T-helper 1 cell treated with Interleukin-12 subunit alpha and Interleukin-12 subunit beta and Interleukin-4 antibody, amounts not matched to agents 30 μg/mL and 1 μg/mL, for 36 hours (primary cell): ENCODE data around the gene BAG1.

Experiments
- H3K27ac Mint-ChIP-seq: one replicate; pipeline ENCODE4 v1.8.0; 2021; ENCODE audit warnings: mild to moderate bottlenecking, mixed read lengths
- H3K27me3 Mint-ChIP-seq: one replicate; pipeline ENCODE4 v1.8.0; 2021; ENCODE audit warnings: low read depth, mixed read lengths
- H3K36me3 Mint-ChIP-seq: one replicate; pipeline ENCODE4 v1.8.0; 2021; ENCODE audit warnings: low read depth, mixed read lengths
- H3K4me1 Mint-ChIP-seq: one replicate; pipeline ENCODE4 v1.8.0; 2021; ENCODE audit warnings: low read depth, mixed read lengths
- H3K4me3 Mint-ChIP-seq: one replicate; pipeline ENCODE4 v1.8.0; 2021; ENCODE audit warnings: mild to moderate bottlenecking, moderate library complexity, mixed read lengths
- H3K9me3 Mint-ChIP-seq: one replicate; pipeline ENCODE4 v1.8.0; 2021; ENCODE audit warnings: mixed read lengths

The BAG1 gene

DNA sequence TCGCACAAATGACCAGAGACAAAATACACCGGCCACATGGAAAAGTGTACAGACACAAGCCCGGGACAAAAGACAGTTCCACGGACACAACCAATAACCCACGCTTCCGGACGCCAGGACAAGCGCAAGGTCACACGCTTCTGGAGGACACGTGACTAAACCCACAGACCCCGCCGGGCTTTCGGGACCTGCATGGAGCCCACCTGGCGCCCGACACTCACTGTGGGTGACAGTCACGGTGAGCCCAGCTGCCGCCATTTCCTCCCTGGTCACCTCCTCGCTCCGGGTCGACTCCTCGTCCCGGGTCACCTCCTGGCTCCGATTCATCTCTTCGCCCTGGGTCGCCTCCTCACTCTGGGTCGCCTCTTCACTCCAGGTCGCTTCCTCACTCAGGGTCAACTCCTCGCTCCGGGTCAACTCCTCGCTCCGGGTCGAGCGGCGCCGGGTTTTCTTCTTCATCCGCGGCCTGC is 470 bp downstream of the BAG1 start:
- Mint-ChIP-seq H3K27ac (peak overlapping the region; percentile 94), H3K4me1 (peaks cover 49% of the 10 kb centered on the region), H3K27me3 (no peaks in the 10 kb centered on the region), H3K36me3 (peaks cover 50% of the 10 kb centered on the region), H3K4me3 (peak overlapping the region; percentile 97), H3K9me3 (no peaks in the 10 kb centered on the region)

GRCh38 chr9:33263131-33264002 is 1.1 kb downstream of the BAG1 start:
- H3K27ac Mint-ChIP-seq: peak overlapping the region; percentile 94
- peaks cover 48% of the 10 kb centered on the region for H3K4me1 Mint-ChIP-seq
- H3K4me3 Mint-ChIP-seq: peak overlapping the region; percentile 97
- no peaks in the 10 kb centered on the region for H3K9me3 Mint-ChIP-seq
- H3K27me3 Mint-ChIP-seq: no peaks in the 10 kb centered on the region
- peaks cover 54% of the 10 kb centered on the region for H3K36me3 Mint-ChIP-seq

DNA sequence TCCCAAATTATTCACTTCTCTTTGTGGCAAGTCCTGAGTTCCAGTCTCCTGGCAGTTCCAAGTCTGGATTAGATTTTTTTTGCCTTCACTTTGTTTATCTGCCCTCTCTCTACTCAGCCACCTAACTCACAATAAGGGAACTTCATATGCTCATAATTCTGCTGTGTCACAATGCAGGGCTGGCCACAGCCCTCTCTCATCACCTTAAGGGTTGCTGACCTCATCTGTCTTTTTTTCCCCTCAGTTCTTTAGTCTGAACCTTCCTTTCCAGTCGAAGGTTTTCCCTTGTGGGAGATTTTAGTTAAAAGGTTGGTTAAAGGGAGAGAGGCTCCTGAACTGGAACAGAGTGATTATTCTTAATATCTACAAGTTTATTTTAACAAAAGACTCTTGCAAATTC is 4.1 kb downstream of the BAG1 start:
- H3K9me3 Mint-ChIP-seq: no peaks in the 10 kb centered on the region
- no peak overlapping the region for H3K27ac Mint-ChIP-seq
- no peak overlapping the region for H3K4me3 Mint-ChIP-seq
- H3K4me1 Mint-ChIP-seq: peaks cover 25% of the 10 kb centered on the region
- H3K27me3 Mint-ChIP-seq: no peaks in the 10 kb centered on the region
- peaks cover 51% of the 10 kb centered on the region for H3K36me3 Mint-ChIP-seq

DNA sequence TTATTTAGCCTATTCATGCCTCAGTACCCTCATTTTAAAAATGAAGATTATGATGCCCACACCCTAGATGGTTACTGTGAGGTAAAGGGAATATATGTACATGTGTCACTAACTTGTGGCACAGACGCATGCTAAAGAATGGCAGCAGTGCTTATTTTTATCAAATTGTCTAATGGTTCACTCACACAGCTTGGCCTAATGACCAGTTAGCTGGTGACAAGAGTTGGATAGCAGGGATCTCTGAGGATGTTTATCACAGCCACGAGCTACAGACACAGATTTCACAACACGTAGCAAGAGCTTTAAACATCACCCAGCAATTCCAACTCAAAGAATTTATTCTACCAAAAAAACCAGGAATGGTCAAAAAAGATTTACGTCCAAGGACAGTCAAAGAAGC is 7.2 kb downstream of the BAG1 start:
- Mint-ChIP-seq H3K27me3 (no peaks in the 10 kb centered on the region), H3K4me1 (peaks cover 14% of the 10 kb centered on the region), H3K4me3 (no peak overlapping the region), H3K9me3 (no peaks in the 10 kb centered on the region), H3K27ac (no peak overlapping the region), H3K36me3 (peaks cover 49% of the 10 kb centered on the region)

DNA sequence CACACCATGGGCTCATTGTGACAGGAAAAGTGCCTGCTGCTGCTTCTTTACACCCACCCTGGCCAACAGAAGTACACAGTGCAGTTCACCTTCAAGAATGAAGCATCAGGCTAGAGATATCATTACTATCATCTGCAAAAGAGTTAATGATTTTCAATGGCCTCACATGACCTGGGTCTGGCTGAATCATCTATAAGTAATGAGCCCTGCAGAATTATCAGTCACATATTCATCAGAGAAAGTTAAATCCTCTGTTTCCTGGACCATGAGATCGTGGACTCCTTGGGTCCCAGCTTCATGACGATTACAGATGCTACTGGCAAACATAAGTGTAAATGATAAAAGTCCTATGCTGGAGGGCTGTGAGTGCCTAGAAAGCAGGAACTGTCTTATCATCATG is 8.3 kb downstream of the BAG1 start:
- no peak overlapping the region for H3K27ac Mint-ChIP-seq
- peaks cover 49% of the 10 kb centered on the region for H3K36me3 Mint-ChIP-seq
- H3K9me3 Mint-ChIP-seq: no peaks in the 10 kb centered on the region
- no peak overlapping the region for H3K4me3 Mint-ChIP-seq
- peaks cover 11% of the 10 kb centered on the region for H3K4me1 Mint-ChIP-seq
- H3K27me3 Mint-ChIP-seq: no peaks in the 10 kb centered on the region

- Mint-ChIP-seq H3K27ac (no peak overlapping the region), H3K9me3 (no peaks in the 10 kb centered on the region), H3K27me3 (no peaks in the 10 kb centered on the region), H3K4me3 (no peak overlapping the region), H3K4me1 (peaks cover 9% of the 10 kb centered on the region), H3K36me3 (peaks cover 44% of the 10 kb centered on the region)
Measured at GRCh38 chr9:33255471-33255870, 9.0 kb downstream of the BAG1 start.

- Mint-ChIP-seq H3K9me3 (no peaks in the 10 kb centered on the region), H3K27ac (no peak overlapping the region), H3K4me1 (peaks cover 6% of the 10 kb centered on the region), H3K4me3 (no peak overlapping the region), H3K27me3 (no peaks in the 10 kb centered on the region), H3K36me3 (peaks cover 39% of the 10 kb centered on the region)
Measured at GRCh38 chr9:33255014-33255413, 9.5 kb downstream of the BAG1 start.

GRCh38 chr9:33254211-33254610 is 10.3 kb downstream of the BAG1 start:
- Mint-ChIP-seq H3K9me3 (no peaks in the 10 kb centered on the region), H3K27ac (no peak overlapping the region), H3K4me3 (no peak overlapping the region), H3K4me1 (peaks cover 4% of the 10 kb centered on the region), H3K36me3 (peaks cover 34% of the 10 kb centered on the region), H3K27me3 (no peaks in the 10 kb centered on the region)

DNA sequence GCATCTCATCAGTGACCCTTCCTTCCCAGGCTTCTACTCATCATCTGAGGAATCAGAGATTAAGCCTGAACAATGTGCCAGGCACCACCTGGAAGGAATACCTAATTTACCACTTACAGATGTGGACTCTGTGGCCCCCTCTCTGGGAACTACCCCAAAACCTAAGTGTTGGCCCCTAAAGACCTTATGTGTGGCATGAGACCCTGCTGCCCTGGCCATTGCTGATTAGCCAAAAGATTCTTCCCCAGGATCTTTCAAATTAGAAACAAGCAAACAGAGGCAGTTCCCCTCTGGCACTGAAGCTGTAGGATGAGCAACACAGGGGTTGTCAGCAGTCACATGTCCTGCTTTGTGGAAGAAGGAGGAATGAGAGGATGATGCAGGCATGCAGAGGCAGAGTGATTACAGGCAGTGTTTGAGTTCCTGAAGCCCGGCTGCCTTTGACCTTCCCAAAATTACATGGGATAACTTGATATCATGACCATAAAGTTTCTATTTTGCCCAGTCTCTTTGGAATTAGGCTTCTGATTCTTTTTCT is 14.0 kb downstream of the BAG1 start:
- no peaks in the 10 kb centered on the region for H3K27me3 Mint-ChIP-seq
- no peak overlapping the region for H3K4me3 Mint-ChIP-seq
- H3K4me1 Mint-ChIP-seq: no peaks in the 10 kb centered on the region
- no peak overlapping the region for H3K27ac Mint-ChIP-seq
- no peaks in the 10 kb centered on the region for H3K9me3 Mint-ChIP-seq
- peaks cover 14% of the 10 kb centered on the region for H3K36me3 Mint-ChIP-seq

- Mint-ChIP-seq H3K27ac (no peak overlapping the region), H3K27me3 (no peaks in the 10 kb centered on the region), H3K4me1 (no peaks in the 10 kb centered on the region), H3K4me3 (no peak overlapping the region), H3K36me3 (peaks cover 13% of the 10 kb centered on the region), H3K9me3 (no peaks in the 10 kb centered on the region)
Measured at GRCh38 chr9:33249983-33250382, 14.5 kb downstream of the BAG1 start.

GRCh38 chr9:33249087-33249658 is 15.3 kb downstream of the BAG1 start:
- no peak overlapping the region for H3K27ac Mint-ChIP-seq

DNA sequence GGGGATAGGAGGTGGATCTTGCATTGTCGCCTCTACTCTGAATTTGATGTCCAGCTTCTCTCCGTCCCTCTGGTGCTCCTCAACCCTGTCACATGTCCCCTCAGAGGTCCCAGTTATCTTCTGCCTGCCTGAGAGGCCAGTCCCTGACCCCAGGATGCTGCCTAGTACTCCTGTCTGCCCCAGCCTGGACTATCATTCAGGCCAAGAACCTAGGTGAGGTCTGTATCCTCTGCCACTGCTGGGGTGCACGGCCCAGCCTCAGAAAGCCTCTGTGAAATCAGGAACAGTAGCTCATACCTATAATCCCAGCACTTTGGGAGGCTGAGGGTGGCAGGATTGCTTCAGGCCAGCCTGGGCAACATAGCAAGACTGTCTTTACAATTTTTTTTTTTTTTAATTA is 15.9 kb downstream of the BAG1 start:
- Mint-ChIP-seq H3K9me3 (no peaks in the 10 kb centered on the region), H3K36me3 (peaks cover 12% of the 10 kb centered on the region), H3K27ac (no peak overlapping the region), H3K4me3 (no peak overlapping the region), H3K27me3 (no peaks in the 10 kb centered on the region), H3K4me1 (peaks cover 3% of the 10 kb centered on the region)

More at GRCh38 chr9:33249087-33249658, 15.3 kb downstream of the BAG1 start:
- Mint-ChIP-seq H3K36me3 (peaks cover 12% of the 10 kb centered on the region), H3K9me3 (no peaks in the 10 kb centered on the region), H3K27me3 (no peaks in the 10 kb centered on the region), H3K4me3 (no peak overlapping the region), H3K4me1 (no peaks in the 10 kb centered on the region)

- Mint-ChIP-seq H3K9me3 (no peaks in the 10 kb centered on the region), H3K36me3 (peaks cover 4% of the 10 kb centered on the region), H3K4me3 (no peak overlapping the region), H3K27me3 (no peaks in the 10 kb centered on the region), H3K27ac (no peak overlapping the region), H3K4me1 (peaks cover 6% of the 10 kb centered on the region)
Measured at GRCh38 chr9:33246269-33246860, 18.1 kb downstream of the BAG1 start.

DNA sequence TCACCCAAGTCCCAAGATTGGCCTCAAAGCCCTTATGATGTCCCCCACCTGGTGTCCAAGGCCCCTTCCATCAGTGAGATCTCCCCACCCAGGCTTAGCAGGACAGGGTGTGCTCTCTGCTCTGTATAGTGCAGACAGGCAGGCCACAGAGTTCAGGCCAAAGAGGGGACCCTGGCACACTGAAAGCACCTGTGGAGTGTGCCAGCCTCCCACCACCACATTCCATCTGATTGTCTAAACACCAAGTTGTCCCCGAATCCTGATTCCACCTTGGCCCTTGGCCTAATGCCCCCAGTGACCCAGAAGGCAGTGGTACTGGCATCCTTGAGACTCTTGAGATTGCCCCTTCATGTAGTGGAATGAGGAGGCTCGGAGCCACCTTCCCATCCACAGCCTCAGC is 19.2 kb downstream of the BAG1 start:
- H3K4me3 Mint-ChIP-seq: no peak overlapping the region
- H3K9me3 Mint-ChIP-seq: no peaks in the 10 kb centered on the region
- H3K4me1 Mint-ChIP-seq: peaks cover 6% of the 10 kb centered on the region
- H3K27me3 Mint-ChIP-seq: no peaks in the 10 kb centered on the region
- no peak overlapping the region for H3K27ac Mint-ChIP-seq
- H3K36me3 Mint-ChIP-seq: peaks cover 1% of the 10 kb centered on the region
